HepG2 (cell line): ENCODE data around the gene FAM163A.

Source experiments
- E2F2 ChIP-seq: sonication (generic); formaldehyde crosslinking; IDR thresholded peaks from 2 replicates; pipeline ENCODE4 v1.4.0; 2020; ENCODE audit warnings: missing genetic modification reagents, borderline replicate concordance
- RERE ChIP-seq: IDR thresholded peaks from 2 replicates; pipeline ENCODE4 v1.6.1; 2016; ENCODE audit warnings: low read depth, missing genetic modification reagents, missing compliant biosample characterization

- no peak for TF ChIP-seq RERE (CRISPR knock-in tag)
- no peak for TF ChIP-seq E2F2 (CRISPR knock-in tag)
Observed at GRCh38 chr1:179812501-179813292, 69.6 kb downstream of the FAM163A start.
